Erythroblast (primary cell): ENCODE measurements around the gene ANK2.

ENCODE experiments used
- GATA1 ChIP-seq: IDR thresholded peaks from 2 replicates; pipeline ENCODE4 v1.6.1; 2011; ENCODE audit warnings: low read depth, mild to moderate bottlenecking, control low read depth, low read length, moderate library complexity
- POLR2A ChIP-seq: IDR thresholded peaks from 2 replicates; pipeline ENCODE4 v1.6.1; 2011; ENCODE audit warnings: mild to moderate bottlenecking, low read length

DNA sequence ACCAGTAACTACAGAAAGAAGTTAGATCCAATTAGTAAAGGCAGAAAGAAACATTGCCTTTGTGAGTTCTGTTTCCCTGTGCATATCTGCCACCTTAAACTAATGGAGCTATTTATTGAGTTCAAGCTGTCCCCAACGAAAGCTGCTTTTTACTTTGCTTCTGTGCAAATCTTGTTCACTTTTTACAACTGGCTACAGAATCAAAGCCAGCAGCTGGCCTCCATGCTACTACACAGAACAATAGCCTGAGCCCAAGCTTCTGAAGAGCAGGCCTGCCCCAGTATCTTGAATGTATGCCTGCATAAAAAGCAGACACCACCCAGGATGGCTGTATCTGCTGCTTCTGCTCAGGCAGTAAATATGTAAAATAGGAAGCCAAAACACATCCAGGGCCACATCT lies 28.1 kb downstream of the ANK2 start:
- TF ChIP-seq POLR2A (no peak), GATA1 (no peak)
